HS-5 (cell line): ENCODE measurements around the gene MKNK1.
A peak's percentile ranks its signal among the peaks of the same experiment; 100 is the strongest.

ENCODE experiments used
- DNase-seq: peaks from one replicate; pipeline ENCODE4 v3.0.0-alpha.2; 2012; ENCODE audit warnings: low read depth

MKNK1 gene

DNA sequence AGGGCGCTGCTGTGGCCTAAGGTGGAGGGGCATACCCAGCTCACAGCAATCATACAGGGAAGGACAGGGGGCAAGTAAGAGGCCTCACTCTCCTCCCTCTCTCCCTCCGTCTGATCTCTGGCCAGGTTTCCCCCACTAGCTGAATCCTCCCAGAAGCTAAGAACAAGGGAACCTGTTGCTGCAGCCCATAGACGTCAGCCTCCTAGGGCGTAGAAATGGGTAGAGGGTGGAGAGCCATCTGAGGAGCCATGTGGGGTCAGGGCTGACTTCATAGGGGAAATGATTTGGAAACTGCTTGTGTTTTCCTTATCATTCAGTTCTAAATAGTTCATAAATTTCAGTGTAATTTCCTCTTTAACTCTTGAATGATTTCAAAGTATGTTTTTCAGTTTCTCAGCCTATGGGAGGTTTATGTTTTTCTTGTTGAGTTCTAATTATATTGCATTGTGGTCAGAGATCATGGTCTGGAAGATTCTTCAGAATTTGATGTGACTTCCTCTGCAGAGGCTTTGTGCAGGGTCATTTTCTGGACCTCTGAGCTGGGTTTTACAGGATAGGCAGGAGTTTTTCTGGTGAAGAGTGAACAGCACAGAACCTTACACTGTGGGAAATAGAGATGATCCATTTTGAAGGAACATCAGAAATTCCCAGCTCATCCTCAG, 14.8 kb upstream of the MKNK1 start:
- DNase-seq, result no peak

DNA sequence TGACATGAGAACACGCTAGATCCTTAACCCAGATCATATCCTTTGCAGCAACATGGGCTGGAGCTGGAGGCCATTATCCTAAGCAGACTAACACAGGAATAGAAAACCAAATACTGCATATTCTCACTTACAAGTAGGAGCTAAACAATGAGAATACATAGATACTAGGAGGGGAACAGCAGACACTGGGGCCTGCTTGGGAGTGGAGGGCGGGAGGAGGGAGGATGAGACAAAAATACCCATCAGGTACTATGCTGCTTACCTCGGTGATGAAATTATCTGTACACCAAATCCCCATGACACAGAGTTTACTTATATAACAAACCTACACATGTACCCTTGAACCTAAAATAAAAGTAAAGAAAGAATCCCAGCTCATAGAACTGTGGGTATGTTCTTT, 13.8 kb upstream of the MKNK1 start:
- no peak for DNase-seq

DNA sequence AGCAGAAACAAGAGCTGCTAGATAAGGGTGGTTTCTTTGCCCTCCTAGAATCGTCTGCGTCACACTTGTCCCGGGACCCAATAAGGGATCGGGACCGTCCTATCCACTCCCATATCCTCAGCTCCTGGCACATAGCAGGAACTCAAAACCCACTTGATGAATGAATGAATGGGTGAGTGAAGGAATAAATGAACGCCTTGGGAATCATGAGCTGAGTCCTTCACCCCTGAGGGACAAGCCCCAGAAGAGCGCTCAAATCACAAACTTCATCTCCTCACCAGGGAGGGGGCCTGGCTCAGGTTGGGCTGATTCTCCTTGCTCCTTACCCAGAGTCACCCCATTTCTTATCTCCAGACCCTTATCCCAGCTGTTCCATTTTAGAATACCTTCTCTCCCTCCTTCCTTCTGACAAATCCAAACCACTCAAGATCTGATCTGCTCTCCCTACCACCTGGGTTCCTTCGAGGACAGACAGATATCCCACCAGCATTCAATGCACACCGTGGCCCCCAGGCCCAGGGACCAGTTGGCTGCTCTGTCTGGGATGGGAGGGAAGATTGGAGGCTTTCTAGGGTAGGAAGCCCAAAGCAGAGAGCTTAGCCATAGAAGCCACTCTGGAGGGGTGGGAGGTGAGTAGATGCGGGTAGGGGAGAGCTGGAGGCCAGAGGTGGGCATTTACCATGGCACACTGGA, 13.2 kb upstream of the MKNK1 start:
- DNase-seq, result no peak

DNA sequence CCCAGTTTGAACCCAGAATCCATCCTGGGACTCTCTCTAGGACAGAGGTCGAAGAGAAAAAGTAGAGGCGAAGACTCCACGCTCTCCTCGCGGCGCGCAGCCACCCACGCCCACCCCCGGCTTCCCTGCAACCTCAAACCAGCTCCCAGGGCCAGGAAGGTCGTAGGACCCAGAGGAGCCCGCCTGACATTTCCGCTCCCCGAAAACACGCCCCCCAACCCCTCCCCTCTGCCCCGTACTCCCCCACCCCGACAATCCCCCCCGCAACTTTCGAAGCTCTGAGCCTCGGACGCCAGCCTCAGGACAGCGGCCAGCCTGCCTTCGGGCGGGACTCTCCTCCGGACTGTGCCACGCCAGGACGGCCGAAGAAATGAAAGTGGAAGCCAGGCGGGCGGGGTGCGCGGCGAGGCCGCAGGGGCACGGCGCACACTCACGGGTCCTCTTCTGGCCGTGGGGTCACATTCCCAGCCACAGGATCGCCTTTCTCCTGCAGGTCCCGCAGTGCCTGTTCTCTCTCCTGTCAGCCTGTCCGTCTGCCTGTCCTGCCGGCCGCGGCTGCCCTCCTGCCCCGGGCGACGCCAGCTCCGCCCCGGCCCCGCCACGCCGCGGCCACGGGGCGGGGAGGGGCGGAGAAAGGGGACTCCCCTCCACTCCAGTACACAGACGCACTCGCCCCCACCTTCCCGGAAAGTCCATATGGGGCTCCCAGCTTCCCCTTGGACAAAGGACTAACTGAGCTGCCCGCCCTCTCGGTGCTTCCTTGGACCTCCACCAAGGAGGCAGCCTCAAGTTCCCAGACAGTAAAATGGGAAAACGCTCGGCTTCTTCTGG, 12.4 kb upstream of the MKNK1 start, which contains the start of gene MOB3C:
Gene MOB3C, minus strand, starts transcription at position 535 of the 831 bp plus-strand sequence. CDS start 3,490 bp downstream, outside the sequence.
- peak; percentile 41 for DNase-seq

DNA sequence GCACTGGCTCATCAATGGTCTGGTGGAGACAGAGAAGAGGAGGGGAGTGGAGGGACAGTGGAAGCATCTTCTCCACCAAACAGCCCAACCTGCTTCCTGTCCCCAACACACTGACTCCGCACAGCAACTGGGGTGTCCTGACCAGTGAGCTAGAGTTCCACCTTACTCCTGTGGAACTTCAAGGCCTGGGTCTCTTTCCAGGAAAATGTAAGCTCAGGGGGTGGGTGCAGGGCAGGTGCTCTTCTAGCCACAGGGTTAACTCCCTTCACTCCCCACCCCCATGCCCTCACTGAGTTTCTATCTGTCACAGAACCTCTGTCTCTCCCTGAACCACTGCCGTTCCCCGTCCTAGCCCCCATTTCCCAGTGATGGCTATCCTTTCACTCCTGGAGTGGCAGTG, 11.7 kb upstream of the MKNK1 start:
- DNase-seq, result no peak

DNA sequence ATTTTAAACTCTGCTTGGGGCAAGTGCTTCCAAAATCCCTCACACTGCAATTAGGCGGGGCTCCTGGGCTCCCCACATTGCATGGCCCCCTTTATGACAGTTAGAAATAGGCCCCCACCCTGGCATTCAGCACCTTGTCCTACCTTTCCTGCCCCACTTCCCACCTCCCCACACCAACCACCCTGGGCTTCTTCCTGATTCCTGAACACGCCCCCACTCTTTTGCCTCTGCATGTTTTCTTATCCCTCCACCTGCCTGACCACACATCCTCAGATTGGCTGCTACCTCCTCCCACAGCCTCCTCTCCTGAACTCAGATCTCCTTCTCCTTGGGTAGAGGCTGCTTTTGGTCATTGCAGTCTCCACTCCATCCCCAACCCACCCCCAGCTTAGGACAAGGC, 11.0 kb upstream of the MKNK1 start:
- no peak for DNase-seq

DNA sequence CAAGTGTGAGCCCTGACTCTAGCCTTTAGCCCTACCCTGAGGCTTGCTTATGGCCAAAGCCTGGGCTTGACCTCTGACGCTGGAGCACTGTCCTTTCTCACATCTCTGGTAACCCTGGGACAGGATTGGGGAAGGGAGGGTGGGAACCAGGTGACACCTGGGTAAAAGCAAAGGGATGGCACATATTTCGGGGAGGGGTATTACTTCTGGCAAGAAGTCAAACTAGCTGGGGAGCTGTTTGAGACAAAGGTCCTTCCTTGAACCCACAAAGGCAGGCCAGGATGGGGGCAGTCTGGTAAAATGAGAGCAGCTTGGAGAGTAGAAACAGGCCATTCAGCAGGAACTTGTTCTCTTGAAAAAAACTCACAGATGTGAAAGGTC, 10.5 kb upstream of the MKNK1 start:
- no peak for DNase-seq

DNA sequence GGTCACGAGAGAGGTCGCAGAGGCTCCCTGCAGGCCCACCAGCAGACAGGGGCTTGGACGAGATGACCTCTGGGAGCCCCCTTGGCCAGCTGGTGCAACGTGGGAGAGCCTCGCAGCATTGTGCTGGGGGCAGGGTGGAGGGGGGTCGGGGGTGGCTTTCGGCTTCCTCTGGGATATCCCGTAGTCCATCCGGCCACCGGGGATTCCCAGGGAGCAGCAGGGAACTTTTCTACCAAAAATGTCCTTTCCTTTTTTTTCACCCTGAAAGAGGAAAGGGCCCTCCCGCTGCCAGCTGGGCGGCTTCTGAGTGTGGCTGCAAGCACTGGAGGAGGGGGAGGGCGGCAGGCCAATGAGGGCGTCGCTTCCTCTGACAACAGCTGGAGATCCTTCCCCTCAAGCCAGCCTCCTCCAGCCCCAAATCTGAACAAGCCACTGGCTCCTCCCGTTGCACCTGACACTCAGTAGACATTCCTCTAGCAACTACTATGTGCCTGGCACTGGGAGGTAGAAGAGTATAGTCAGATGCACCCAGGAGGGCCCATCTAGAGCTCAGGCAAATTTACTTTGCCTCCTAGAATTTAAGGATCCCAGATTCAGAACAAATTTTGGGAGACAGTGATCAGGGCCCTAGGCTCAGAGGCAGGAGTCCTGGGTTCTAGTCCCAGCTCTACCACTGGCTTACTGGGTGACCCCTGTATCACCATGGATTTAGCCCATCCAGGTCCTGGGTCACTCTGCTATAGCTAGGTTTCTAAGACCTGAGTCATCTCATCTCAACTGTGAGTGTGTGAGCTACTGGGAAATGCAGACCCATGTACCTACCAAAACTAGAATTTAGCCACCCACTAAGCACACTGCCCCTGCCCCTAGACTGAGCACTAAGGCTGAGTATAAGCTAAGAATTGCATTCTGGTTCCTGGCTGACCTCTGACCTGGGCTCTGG, 9.9 kb upstream of the MKNK1 start:
- DNase-seq, result no peak

DNA sequence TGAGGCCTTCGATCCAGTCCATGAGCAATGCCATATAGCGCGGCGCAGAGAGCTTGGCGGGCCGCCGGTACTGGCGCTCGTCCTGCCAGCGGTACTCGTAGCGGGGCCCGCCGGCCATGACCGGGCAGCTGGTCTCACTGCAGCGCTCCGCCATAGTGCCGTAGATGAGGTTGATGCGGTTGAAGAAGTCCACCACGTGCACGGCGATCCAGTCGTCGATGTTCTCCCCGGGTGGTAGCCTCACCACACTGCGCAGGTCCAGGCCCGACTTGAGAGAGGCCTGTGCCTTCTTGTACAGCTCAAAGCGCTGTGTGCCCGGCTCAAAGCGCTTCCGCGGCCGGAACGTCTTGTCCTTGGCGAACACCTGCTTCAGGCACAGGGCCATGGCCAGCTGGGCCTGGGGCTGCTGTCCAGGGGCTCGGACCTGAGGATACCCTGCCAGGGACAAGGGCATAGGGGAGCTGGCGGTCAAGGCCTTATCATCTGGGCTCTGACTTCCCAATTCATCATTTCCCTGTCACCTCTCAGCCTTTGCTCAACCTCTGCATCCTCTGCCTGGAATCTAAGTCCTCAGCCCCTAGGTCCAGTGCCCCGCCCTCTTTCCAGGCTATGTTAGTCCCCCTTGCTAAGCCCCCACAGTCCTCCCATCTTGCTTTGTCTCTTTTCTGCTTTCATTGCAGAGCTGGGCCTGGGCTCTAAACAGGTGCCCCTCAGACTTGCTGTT, 9.0 kb upstream of the MKNK1 start:
- no peak for DNase-seq

DNA sequence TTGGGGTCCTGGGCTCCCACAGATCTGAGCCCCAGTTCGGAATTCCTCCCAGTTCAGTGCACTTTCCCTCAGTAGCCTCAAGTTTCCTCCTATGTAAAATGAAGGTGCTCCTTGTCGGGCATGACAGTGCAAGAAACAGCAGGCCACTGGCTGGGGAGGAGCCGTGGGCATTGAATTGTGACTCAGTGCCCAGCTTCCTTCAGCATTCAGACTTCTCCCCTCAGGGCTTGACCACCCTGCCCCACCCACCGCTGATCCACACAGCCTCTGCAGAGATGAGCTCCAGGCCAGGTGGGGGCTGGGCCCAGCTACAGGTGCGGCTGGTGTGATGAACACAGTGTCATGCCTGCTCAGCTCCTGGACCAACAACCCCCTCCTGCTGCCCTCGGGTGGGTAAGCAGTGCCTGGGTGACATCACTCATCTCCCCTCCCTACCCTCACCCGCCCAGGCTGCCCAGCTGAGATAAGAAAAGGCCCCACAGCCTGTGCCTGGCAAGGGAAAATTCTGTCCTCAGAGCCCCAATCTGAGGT, 7.7 kb upstream of the MKNK1 start:
- DNase-seq, result no peak

DNA sequence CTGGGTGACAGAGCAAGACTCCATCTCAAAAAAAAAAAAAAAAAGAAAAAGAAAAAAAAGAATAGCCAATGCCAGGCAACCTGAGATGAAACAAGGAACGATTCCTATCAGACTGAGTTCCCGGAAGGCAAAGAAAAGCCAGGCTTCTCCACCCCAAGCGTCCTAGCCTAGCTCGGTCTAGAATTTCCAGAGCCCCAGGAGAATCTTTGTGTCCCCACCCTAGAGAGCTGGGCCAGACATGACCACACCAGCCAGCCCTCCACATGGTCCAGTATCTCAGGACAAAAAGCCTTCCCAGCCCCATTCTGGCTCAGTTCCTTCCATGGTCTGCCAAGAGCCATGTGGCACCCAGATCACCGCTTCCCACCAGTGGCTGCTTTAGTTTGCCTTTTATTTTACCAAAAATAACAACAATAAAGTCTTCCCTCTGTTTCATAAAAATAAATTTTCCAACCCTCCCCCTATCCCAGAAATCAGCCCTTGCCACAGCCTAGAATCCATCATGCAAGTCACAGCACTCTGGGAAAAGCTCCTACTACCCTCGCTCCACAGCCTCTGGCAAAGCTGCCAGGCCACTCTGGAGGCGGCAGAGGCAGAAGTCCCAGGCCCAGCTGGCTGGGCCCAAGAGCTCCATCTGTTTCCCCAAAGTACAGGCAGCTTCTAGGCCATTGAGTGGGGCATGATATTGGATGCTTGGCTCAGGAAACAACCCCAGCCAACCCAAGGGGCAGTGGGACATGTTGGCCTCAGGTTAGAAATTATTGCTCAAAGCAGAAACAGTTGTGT, 3.5 kb upstream of the MKNK1 start:
- no peak for DNase-seq

DNA sequence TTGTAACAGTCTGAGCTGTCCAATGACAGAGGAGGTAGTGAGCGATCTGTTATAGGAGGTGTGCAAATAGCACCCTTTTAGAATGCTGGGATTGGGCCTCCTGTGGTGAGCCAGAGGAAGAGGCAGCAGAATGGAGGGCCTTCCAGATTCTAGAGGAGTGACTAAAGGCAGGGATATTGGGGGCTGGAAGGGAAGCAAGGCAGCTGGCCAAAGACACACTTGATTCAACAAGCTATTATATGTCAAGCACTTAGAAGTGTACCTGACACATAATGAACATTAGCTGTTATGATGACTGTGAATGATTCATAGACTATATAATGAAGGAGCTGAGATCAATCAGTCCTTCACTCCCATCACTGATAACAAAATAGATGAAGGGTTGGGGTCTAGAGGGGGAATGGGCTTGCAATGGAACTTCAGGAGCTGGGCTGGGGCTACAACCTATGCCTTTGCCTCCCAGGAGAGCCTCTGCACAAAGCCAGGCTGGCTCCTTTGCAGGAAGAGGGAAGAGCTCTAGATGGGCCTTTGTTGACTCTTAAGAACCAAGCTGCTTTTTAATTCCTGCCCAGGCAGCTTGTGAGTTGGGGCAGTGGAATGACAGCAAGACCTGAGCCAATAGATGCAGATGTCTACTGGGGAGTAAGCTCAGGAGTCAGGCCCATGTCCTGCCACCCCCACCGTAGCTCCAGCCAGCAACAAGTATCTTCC, 2.3 kb upstream of the MKNK1 start:
- no peak for DNase-seq

DNA sequence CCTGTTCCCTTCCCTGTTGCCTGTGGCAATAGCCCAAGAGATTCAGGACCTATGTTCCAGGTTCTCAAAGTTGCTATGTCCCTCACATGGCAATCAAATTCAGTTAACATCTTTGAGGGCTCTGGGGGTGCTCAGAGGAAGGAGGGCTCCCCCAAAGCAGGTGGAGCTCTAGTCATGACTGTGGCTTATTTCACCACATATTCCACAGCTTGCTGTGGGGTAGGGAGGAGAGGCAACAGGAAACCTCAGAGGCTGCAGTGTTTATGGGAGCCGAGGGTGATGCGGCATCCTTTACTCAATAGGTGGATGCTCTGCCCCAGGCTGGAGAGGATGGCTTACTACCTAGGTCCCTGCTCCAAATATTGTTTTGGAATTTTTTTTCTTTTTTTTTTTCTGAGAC, 1.2 kb upstream of the MKNK1 start:
- DNase-seq, result no peak

DNA sequence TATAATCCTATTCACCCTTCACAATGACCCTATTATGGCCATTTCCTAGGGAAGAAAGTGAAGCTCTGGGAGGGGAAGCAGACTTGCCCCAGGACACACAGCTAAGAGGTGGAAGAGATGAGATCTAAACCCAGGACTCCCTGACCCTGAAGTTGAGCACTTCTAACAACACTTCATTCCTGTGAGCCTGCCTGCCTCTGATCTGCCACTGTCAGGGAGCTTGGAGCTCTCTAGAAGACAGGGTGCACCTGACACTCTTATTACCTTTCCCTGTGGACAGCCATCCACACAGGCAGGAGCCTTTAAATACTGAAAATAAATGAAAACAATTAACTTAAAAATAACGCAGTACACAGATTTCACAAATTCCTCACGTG, 599 bp downstream of the MKNK1 start:
- DNase-seq, result no peak

DNA sequence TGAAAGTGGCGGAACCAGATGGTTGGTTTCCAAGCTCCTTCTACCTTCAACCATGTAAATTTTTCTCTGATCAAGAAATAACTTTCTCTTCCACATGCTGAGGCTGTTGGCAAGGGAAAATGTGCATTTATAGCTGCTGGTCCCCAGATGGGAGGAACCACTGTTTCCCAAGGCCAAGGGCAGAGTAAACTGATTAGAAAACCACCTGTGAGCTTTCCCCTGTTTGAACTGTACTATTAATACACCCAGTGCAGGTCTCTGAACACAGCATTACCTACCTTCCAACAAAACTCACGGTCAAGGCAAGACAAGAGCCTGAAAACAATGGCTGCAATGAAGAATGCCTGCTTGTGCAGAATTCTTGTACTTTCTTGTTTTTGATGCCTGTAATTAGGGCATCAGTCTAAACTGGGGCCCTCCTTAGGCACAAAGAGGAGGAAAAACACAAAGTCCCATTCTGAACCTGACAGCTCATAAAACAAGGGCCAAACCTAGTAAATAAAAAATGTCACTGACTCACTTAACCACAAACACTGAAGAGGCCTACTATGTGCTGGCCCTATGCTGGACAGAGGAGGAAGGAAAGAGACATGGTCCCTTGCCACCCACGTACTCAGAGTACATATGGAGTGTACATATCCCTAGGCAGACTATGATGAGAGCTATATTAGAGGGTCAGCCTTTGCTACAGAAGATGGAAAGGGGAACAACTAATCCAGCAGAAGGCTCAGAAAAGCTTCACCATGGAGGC, 2.6 kb downstream of the MKNK1 start:
- no peak for DNase-seq

DNA sequence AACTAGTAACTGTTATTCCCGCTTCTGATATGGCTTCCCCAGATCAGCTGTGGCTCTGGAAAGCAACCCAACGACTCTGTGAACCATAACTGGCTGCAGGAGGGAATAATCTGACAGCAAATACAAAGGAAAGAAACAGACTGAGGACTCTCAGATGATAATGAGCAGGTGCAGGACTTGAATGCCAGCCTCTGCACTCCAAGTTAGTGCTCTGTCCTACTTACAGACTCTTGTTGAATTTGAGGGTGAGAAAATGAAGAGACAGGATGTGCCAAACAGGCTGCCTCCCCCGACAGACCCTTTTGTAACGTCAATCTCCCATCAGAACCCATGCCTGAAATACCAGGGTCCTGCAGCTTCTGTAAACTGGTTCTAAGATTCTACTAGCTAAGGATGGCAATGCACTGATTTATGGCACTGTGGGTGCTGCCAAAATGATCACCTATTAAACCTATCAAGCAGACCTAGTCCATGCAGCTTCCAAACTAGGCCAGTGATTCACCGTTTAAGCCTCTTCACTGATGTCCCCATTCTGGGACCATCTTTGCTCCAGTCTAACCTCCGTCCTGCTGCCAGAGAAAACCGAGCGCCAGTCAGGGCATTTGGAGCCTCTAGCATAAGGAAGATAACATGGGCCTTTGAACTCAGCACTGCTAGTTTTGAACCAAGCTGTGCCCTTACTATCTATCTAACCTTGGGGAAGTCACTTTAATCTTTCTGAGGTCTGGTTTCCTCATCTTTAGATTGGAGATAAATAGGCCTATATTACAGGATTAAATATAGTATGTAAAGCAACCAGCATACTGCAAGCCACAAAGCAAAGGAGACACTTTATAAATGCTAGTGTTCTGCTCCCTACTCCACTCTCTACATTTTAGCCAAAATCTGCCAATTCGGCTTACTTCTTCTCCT, 4.8 kb downstream of the MKNK1 start:
- no peak for DNase-seq

DNA sequence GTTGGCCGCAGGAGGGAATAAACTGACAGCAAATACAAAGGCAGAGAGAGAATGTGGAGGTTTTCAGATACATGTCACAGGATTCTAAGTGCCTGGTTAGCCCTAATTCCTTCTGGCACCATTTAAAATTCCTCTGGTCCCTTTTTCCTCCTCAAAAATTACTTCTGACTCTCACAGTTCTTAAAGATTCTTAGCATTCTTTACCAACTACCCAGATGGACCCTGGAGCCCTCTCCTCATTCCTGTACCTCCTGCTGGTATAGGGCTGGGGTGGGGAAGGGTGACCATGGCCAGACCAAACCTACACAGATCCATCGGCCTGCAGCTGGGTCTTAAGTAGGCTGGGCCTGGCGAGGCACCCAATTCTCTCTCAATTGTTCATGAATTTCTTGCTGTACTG, 7.2 kb downstream of the MKNK1 start:
- DNase-seq, result no peak

DNA sequence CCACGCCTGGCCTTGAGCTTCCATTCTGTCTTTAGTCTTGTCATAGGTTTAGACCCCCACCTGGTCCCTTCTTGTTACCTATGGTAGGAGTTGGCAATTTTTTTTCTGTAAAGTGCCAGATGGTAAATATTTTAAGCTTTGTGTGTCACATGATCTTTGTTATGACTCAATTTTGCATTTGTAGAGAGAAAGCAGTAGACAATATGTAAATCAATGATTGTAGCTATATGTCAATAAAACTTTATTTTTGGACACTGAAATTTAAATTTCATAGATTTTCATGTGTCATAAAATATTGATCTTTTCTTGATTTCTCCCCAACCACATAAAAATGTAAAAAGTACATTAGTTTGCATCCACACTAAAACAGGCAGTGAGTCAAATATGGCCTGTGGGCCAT, 8.0 kb downstream of the MKNK1 start:
- no peak for DNase-seq
